ENCODE measurements around the gene ARHGEF17.

The ARHGEF17 gene

DNA sequence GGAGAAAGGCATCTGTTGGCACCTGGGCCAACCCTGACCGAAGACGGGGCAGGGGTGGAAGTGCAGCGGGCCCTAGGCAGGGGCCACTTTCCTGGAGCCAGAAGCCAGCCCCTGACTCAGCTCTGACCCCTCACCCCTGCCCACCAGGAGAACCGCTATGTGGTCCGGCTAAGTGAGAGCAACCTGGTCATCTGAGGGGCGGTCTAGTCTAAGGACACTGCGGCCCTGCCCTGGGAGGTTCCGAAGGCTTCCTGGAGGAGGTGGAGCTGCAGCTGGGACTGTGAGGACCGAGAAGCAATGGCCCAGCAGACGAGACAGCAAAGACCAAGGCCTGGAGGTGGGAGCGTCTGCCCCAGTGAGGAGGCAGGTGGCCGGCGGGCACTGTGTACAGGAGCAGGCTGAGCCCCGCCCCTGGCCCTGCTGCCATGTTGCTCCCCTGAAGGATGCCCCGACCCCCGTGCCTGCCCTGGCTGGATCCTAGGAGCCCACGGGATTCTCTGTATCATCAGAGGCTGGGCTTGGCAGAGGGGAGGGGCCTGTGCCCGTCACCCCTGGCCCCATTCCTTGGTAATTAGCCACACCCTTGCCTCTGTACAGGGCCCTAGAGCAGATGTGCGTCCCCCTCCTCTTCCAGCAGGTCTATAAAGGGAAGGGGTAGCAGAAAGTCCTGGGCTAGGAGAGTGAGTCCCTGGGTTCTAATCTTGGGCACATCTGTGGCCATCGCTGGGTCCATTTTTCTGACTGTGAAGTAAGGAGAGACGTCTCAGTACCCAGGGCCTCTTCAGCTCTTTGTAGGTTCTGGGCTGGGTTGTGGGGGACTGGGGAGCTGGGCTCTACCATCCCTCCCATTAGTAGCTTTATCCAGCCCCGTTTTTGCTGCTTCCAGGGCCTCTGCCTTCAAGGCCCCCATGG is 87.5 kb downstream of the ARHGEF17 start:
- no peak for DNase-seq
- H3K36me3 ChIP-seq (ENCODE audit: control insufficient read depth in 4 of 4, insufficient read depth in 4 of 4, low read length in 3 of 4), result peaks cover 0 to 86% (median 45%) of the 10 kb centered on the region in 4 experiments
- no peak overlapping the region for H3K4me3 ChIP-seq (ENCODE audit: control insufficient read depth in 1 of 7, extremely low read depth in 1 of 7, insufficient read depth in 4 of 7, low read depth in 2 of 7, low read length in 6 of 7)
- CTCF ChIA-PET, result interaction anchor here (0.9 to 19.4 kb wide), 6 partner anchors 7 to 265 kb away, joined by 3 to 348 read pairs (median 5); no protein-coding TSS in a partner anchor
- H3K9me3 ChIP-seq (ENCODE audit: control extremely low read depth in 1 of 5, control insufficient read depth in 4 of 5, insufficient read depth in 2 of 5, low read depth in 1 of 5, low read length in 4 of 5), result no peaks in the 10 kb centered on the region
- H3K27ac ChIP-seq (ENCODE audit: insufficient read depth in 1 of 2, low read depth in 1 of 2, low read length in 2 of 2, poor library complexity in 1 of 2, severe bottlenecking in 2 of 2), result no peak overlapping the region
- POLR2A ChIA-PET, result no interaction called here
- H3K27me3 ChIP-seq (replicated peaks in 2 of 5; ENCODE audit: control insufficient read depth in 4 of 5, insufficient read depth in 5 of 5, low read length in 4 of 5), result no peaks in the 10 kb centered on the region
- H3K4me1 ChIP-seq (ENCODE audit: control extremely low read depth in 1 of 4, control insufficient read depth in 4 of 4, insufficient read depth in 4 of 4, low read length in 3 of 4), result peaks cover 0 to 26% (median 10%) of the 10 kb centered on the region in 4 experiments
- 95% methylated on average over 20 of the region's 22 CpGs for WGBS (ENCODE audit: insufficient coverage)

GRCh38 chr11:73396251-73396930 is 88.3 kb downstream of the ARHGEF17 start:
- Histone ChIP-seq H3K27ac (ENCODE audit: insufficient read depth in 1 of 2, low read depth in 1 of 2, low read length in 2 of 2, poor library complexity in 1 of 2, severe bottlenecking in 2 of 2) (no peak overlapping the region), H3K4me3 (ENCODE audit: control insufficient read depth in 1 of 7, extremely low read depth in 1 of 7, insufficient read depth in 4 of 7, low read depth in 2 of 7, low read length in 6 of 7) (no peak overlapping the region), H3K27me3 (replicated peaks in 2 of 5; ENCODE audit: control insufficient read depth in 4 of 5, insufficient read depth in 5 of 5, low read length in 4 of 5) (no peaks in the 10 kb centered on the region), H3K4me1 (ENCODE audit: control extremely low read depth in 1 of 4, control insufficient read depth in 4 of 4, insufficient read depth in 4 of 4, low read length in 3 of 4) (peaks cover 0 to 26% (median 10%) of the 10 kb centered on the region in 4 experiments), H3K9me3 (ENCODE audit: control extremely low read depth in 1 of 5, control insufficient read depth in 4 of 5, insufficient read depth in 2 of 5, low read depth in 1 of 5, low read length in 4 of 5) (no peaks in the 10 kb centered on the region), H3K36me3 (ENCODE audit: control insufficient read depth in 4 of 4, insufficient read depth in 4 of 4, low read length in 3 of 4) (peaks cover 0 to 82% (median 40%) of the 10 kb centered on the region in 4 experiments)
- CTCF ChIA-PET, result interaction anchor here (0.9 to 19.4 kb wide), 7 partner anchors 8 to 266 kb away, joined by 3 to 348 read pairs (median 6); no protein-coding TSS in a partner anchor
- DNase-seq, result no peak
- POLR2A ChIA-PET, result interaction anchor here (0.6 kb wide), 1 partner anchor 17 kb away, joined by 3 read pairs; no protein-coding TSS in a partner anchor
- WGBS (ENCODE audit: insufficient coverage), result 97% methylated on average over 5 of the region's 6 CpGs

DNA sequence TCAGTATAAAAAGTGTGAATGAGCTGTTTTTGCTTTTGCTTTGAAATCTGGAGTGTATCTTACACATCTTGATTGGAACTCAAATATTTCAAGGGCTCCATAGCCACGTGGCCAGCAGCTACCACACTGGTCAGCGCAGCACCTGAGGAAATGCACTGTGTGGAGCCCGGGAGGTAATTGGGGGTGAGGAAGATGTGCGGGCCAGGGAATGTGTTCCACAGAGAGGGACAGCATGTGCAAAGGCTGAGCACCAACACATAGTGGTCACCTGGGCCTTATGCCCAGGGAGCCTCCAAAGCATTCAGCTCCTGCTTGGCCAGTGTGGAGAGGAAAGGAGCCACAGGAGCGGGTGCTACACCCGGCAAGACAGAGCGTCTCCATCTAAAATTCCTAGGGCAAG is 88.9 kb downstream of the ARHGEF17 start:
- Histone ChIP-seq H3K4me1 (ENCODE audit: control extremely low read depth in 1 of 4, control insufficient read depth in 4 of 4, insufficient read depth in 4 of 4, low read length in 3 of 4) (peaks cover 0 to 24% (median 10%) of the 10 kb centered on the region in 4 experiments), H3K4me3 (ENCODE audit: control insufficient read depth in 1 of 7, extremely low read depth in 1 of 7, insufficient read depth in 4 of 7, low read depth in 2 of 7, low read length in 6 of 7) (no peak overlapping the region), H3K27ac (ENCODE audit: insufficient read depth in 1 of 2, low read depth in 1 of 2, low read length in 2 of 2, poor library complexity in 1 of 2, severe bottlenecking in 2 of 2) (no peak overlapping the region), H3K36me3 (ENCODE audit: control insufficient read depth in 4 of 4, insufficient read depth in 4 of 4, low read length in 3 of 4) (peaks cover 0 to 79% (median 36%) of the 10 kb centered on the region in 4 experiments), H3K27me3 (replicated peaks in 2 of 5; ENCODE audit: control insufficient read depth in 4 of 5, insufficient read depth in 5 of 5, low read length in 4 of 5) (no peaks in the 10 kb centered on the region), H3K9me3 (ENCODE audit: control extremely low read depth in 1 of 5, control insufficient read depth in 4 of 5, insufficient read depth in 2 of 5, low read depth in 1 of 5, low read length in 4 of 5) (no peaks in the 10 kb centered on the region)
- CTCF ChIA-PET, result interaction anchor here (1.0 to 19.4 kb wide), 6 partner anchors 9 to 266 kb away, joined by 3 to 348 read pairs (median 17); no protein-coding TSS in a partner anchor
- no peak for DNase-seq
- POLR2A ChIA-PET, result interaction anchor here (0.6 kb wide), 1 partner anchor 18 kb away, joined by 3 read pairs; no protein-coding TSS in a partner anchor
- WGBS (ENCODE audit: insufficient coverage), result 97% methylated on average over 5 of the region's 7 CpGs

DNA sequence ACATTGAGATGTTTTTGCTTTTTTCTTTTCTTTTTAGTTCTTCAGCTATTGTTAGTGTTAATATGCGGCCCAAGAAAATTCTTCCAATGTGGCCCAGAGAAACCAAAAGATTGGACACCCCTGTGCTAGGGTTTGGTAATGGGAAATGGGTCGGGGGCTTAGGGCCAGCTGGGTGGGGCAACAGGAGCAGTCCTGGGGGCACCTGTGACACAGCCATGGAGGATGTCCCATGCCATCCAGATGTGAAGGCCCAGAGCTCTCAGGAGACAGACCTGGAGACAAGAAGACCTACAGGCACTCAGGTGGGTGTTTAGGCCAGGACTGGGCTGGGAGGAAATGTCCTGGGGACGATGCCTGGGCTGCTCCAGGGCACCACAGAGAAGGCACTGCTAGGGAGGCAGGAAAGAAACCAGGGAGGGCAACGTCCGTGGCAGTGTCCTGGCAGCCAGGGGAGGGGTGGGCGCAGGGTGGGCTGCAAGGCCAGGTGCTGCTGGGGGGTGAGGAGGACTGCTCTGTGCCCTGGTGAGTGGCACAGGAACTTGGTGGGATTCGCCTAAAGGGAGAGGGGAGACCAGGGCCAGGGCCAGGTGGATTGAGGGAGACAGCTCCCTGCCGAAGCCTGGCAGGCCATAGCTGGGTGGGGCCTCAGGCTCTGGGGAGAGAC is 89.5 kb downstream of the ARHGEF17 start:
- H3K27ac ChIP-seq (ENCODE audit: insufficient read depth in 1 of 2, low read depth in 1 of 2, low read length in 2 of 2, poor library complexity in 1 of 2, severe bottlenecking in 2 of 2), result no peak overlapping the region
- peaks cover 0 to 18% (median 9%) of the 10 kb centered on the region in 4 experiments for H3K4me1 ChIP-seq (ENCODE audit: control extremely low read depth in 1 of 4, control insufficient read depth in 4 of 4, insufficient read depth in 4 of 4, low read length in 3 of 4)
- H3K27me3 ChIP-seq (replicated peaks in 2 of 5; ENCODE audit: control insufficient read depth in 4 of 5, insufficient read depth in 5 of 5, low read length in 4 of 5), result no peaks in the 10 kb centered on the region
- 94% methylated on average over 8 of the region's 8 CpGs for WGBS (ENCODE audit: insufficient coverage)
- H3K9me3 ChIP-seq (ENCODE audit: control extremely low read depth in 1 of 5, control insufficient read depth in 4 of 5, insufficient read depth in 2 of 5, low read depth in 1 of 5, low read length in 4 of 5), result no peaks in the 10 kb centered on the region
- CTCF ChIA-PET, result interaction anchor here (5.4 to 19.4 kb wide), 3 partner anchors 26 to 265 kb away, joined by 28 to 348 read pairs (median 196); no protein-coding TSS in a partner anchor
- H3K36me3 ChIP-seq (ENCODE audit: control insufficient read depth in 4 of 4, insufficient read depth in 4 of 4, low read length in 3 of 4), result peaks cover 0 to 73% (median 35%) of the 10 kb centered on the region in 4 experiments
- no peak for DNase-seq
- POLR2A ChIA-PET, result no interaction called here
- H3K4me3 ChIP-seq (ENCODE audit: control insufficient read depth in 1 of 7, extremely low read depth in 1 of 7, insufficient read depth in 4 of 7, low read depth in 2 of 7, low read length in 6 of 7), result no peak overlapping the region

DNA sequence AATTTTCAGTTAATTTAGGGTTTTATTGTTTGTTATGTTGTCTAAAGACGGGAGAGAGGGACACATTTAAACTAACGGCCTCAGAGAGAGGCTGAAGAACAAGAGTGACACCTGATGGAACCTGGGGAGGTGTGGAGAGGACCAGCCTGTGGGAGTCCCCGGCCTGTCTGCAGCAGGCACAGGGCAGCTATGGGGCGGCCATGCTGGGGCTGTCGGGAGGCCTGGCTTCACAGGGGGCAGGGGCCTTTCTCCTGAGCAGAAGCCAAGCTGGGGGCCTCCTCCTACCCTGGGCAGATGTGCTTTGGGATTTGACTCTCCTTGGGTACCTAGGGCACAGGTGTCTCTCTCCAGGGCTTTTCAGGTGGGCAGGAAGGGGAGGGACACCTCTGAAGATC is 90.1 kb downstream of the ARHGEF17 start:
- Histone ChIP-seq H3K9me3 (ENCODE audit: control extremely low read depth in 1 of 5, control insufficient read depth in 4 of 5, insufficient read depth in 2 of 5, low read depth in 1 of 5, low read length in 4 of 5) (no peaks in the 10 kb centered on the region), H3K27ac (ENCODE audit: insufficient read depth in 1 of 2, low read depth in 1 of 2, low read length in 2 of 2, poor library complexity in 1 of 2, severe bottlenecking in 2 of 2) (no peak overlapping the region), H3K36me3 (ENCODE audit: control insufficient read depth in 4 of 4, insufficient read depth in 4 of 4, low read length in 3 of 4) (peaks cover 0 to 67% (median 33%) of the 10 kb centered on the region in 4 experiments), H3K27me3 (replicated peaks in 2 of 5; ENCODE audit: control insufficient read depth in 4 of 5, insufficient read depth in 5 of 5, low read length in 4 of 5) (no peaks in the 10 kb centered on the region), H3K4me3 (ENCODE audit: control insufficient read depth in 1 of 7, extremely low read depth in 1 of 7, insufficient read depth in 4 of 7, low read depth in 2 of 7, low read length in 6 of 7) (no peak overlapping the region), H3K4me1 (ENCODE audit: control extremely low read depth in 1 of 4, control insufficient read depth in 4 of 4, insufficient read depth in 4 of 4, low read length in 3 of 4) (peaks cover 0 to 13% (median 4%) of the 10 kb centered on the region in 4 experiments)
- 99% methylated on average over 5 of the region's 5 CpGs for WGBS (ENCODE audit: insufficient coverage)
- ChIA-PET POLR2A (no interaction called here), CTCF (interaction anchor here (14.7 to 19.4 kb wide), 2 partner anchors 43 to 265 kb away, joined by 196 to 348 read pairs; no protein-coding TSS in a partner anchor)
- DNase-seq, result no peak

GRCh38 chr11:73398721-73399120 is 90.6 kb downstream of the ARHGEF17 start:
- ChIA-PET CTCF (interaction anchor here (0.8 to 19.4 kb wide), 7 partner anchors 9 to 264 kb away, joined by 3 to 348 read pairs (median 4); no protein-coding TSS in a partner anchor), POLR2A (no interaction called here)
- Histone ChIP-seq H3K4me1 (ENCODE audit: control extremely low read depth in 1 of 4, control insufficient read depth in 4 of 4, insufficient read depth in 4 of 4, low read length in 3 of 4) (peaks cover 0 to 9% (median under 1%) of the 10 kb centered on the region in 4 experiments), H3K27ac (ENCODE audit: insufficient read depth in 1 of 2, low read depth in 1 of 2, low read length in 2 of 2, poor library complexity in 1 of 2, severe bottlenecking in 2 of 2) (no peak overlapping the region), H3K27me3 (replicated peaks in 2 of 5; ENCODE audit: control insufficient read depth in 4 of 5, insufficient read depth in 5 of 5, low read length in 4 of 5) (no peaks in the 10 kb centered on the region), H3K36me3 (ENCODE audit: control insufficient read depth in 4 of 4, insufficient read depth in 4 of 4, low read length in 3 of 4) (peaks cover 0 to 61% (median 33%) of the 10 kb centered on the region in 4 experiments), H3K9me3 (ENCODE audit: control extremely low read depth in 1 of 5, control insufficient read depth in 4 of 5, insufficient read depth in 2 of 5, low read depth in 1 of 5, low read length in 4 of 5) (no peaks in the 10 kb centered on the region), H3K4me3 (ENCODE audit: control insufficient read depth in 1 of 7, extremely low read depth in 1 of 7, insufficient read depth in 4 of 7, low read depth in 2 of 7, low read length in 6 of 7) (no peak overlapping the region)
- no peak for DNase-seq
- WGBS (ENCODE audit: insufficient coverage), result 86% methylated on average over 1 of the region's 2 CpGs
